Stomach (tissue), 4 donors: ENCODE measurements around the gene UBA52.

ENCODE experiments used
- POLR2AphosphoS5 ChIP-seq, 3 donors: sonication (generic); formaldehyde crosslinking; IDR thresholded peaks; one replicate each; pipeline ENCODE4 v1.6.1; 2016; ENCODE audit warnings: antibody characterized with exemption in 3 of 3
- TF ChIP-seq, protein P1 (sequence below), 7 experiments: fragments of 450-650 bp in 4 of 7; fragments of 200-600 bp in 3 of 7; sonication (generic) in 3 of 7; IDR thresholded peaks; one replicate each; pipeline ENCODE4 v1.5.1; 2016 to 2019; ENCODE audit warnings: antibody characterized with exemption in 7 of 7, control low read depth in 2 of 7, mild to moderate bottlenecking in 1 of 7

- TF ChIP-seq, protein P1, sequence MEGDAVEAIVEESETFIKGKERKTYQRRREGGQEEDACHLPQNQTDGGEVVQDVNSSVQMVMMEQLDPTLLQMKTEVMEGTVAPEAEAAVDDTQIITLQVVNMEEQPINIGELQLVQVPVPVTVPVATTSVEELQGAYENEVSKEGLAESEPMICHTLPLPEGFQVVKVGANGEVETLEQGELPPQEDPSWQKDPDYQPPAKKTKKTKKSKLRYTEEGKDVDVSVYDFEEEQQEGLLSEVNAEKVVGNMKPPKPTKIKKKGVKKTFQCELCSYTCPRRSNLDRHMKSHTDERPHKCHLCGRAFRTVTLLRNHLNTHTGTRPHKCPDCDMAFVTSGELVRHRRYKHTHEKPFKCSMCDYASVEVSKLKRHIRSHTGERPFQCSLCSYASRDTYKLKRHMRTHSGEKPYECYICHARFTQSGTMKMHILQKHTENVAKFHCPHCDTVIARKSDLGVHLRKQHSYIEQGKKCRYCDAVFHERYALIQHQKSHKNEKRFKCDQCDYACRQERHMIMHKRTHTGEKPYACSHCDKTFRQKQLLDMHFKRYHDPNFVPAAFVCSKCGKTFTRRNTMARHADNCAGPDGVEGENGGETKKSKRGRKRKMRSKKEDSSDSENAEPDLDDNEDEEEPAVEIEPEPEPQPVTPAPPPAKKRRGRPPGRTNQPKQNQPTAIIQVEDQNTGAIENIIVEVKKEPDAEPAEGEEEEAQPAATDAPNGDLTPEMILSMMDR (IDR thresholded peaks at IDR 0.05), result no peak
- TF ChIP-seq POLR2AphosphoS5 (IDR thresholded peaks at IDR 0.05), result no peak
Measured at GRCh38 chr19:18594824-18595373, 23.2 kb downstream of the UBA52 start.
